ENCODE data around the gene CCNL2. TPM values are rescaled to one million over a fixed set of nuclear protein-coding genes. Genes with fewer than 3 reads are reported as not detected.

Gene CCNL2
- total and polyA plus RNA-seq, 2 experiments from 2014 or later: 115 to 146 TPM

DNA sequence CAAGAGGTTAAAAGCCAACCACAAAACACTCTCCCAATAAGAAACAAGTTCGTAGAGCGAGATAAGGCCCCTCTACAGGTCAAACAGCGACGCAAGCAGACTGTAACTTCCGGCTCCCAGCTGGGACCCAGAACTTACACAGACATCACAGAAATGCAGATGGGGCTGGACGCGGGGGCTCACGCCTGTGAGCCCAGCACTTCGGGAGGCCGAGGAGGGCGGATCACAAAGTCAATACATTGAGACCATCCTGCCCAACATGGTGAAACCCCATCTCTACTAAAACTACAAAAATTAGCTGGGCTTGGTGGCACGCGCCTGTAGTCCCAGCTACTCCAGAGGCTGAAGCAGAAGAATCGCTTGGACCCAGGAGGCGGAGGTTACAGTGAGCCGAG lies 11.1 kb downstream of the CCNL2 start:
- ATAC-seq (no peak), DNase-seq (ENCODE audit: low spot score) (no peak)
- no peak for TF ChIP-seq POLR2AphosphoS5 (IDR thresholded peaks at IDR 0.05; ENCODE audit: low read depth)
- TF ChIP-seq ZNF114 (CRISPR knock-in tag; IDR thresholded peaks at IDR 0.05): no peak
- no peak for TF ChIP-seq EZH2 (IDR thresholded peaks at IDR 0.05; ENCODE audit: low read depth, unreplicated experiment)
- TF ChIP-seq CREB1 (CRISPR knock-in tag; IDR thresholded peaks at IDR 0.05; ENCODE audit: low read depth): no peak
- TF ChIP-seq EZH2phosphoT487 (IDR thresholded peaks at IDR 0.05; ENCODE audit: unreplicated experiment): no peak
- TF ChIP-seq CTCF (conservative IDR thresholded peaks at IDR 0.05; ENCODE audit: low read depth in 2 of 2): no peak
- no peak for TF ChIP-seq ZNF331 (CRISPR knock-in tag; IDR thresholded peaks at IDR 0.05; ENCODE audit: low read depth)
- TF ChIP-seq, protein P1, sequence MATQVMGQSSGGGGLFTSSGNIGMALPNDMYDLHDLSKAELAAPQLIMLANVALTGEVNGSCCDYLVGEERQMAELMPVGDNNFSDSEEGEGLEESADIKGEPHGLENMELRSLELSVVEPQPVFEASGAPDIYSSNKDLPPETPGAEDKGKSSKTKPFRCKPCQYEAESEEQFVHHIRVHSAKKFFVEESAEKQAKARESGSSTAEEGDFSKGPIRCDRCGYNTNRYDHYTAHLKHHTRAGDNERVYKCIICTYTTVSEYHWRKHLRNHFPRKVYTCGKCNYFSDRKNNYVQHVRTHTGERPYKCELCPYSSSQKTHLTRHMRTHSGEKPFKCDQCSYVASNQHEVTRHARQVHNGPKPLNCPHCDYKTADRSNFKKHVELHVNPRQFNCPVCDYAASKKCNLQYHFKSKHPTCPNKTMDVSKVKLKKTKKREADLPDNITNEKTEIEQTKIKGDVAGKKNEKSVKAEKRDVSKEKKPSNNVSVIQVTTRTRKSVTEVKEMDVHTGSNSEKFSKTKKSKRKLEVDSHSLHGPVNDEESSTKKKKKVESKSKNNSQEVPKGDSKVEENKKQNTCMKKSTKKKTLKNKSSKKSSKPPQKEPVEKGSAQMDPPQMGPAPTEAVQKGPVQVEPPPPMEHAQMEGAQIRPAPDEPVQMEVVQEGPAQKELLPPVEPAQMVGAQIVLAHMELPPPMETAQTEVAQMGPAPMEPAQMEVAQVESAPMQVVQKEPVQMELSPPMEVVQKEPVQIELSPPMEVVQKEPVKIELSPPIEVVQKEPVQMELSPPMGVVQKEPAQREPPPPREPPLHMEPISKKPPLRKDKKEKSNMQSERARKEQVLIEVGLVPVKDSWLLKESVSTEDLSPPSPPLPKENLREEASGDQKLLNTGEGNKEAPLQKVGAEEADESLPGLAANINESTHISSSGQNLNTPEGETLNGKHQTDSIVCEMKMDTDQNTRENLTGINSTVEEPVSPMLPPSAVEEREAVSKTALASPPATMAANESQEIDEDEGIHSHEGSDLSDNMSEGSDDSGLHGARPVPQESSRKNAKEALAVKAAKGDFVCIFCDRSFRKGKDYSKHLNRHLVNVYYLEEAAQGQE (IDR thresholded peaks at IDR 0.05; ENCODE audit: unreplicated experiment): no peak
- TF ChIP-seq JUNB (IDR thresholded peaks at IDR 0.05; ENCODE audit: unreplicated experiment): no peak
- TF ChIP-seq ZNF462 (CRISPR knock-in tag; IDR thresholded peaks at IDR 0.05): no peak
- TF ChIP-seq NANOG (IDR thresholded peaks at IDR 0.05; ENCODE audit: borderline replicate concordance): no peak
- TF ChIP-seq, protein P2, sequence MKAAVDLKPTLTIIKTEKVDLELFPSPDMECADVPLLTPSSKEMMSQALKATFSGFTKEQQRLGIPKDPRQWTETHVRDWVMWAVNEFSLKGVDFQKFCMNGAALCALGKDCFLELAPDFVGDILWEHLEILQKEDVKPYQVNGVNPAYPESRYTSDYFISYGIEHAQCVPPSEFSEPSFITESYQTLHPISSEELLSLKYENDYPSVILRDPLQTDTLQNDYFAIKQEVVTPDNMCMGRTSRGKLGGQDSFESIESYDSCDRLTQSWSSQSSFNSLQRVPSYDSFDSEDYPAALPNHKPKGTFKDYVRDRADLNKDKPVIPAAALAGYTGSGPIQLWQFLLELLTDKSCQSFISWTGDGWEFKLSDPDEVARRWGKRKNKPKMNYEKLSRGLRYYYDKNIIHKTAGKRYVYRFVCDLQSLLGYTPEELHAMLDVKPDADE (IDR thresholded peaks at IDR 0.05): no peak
- no peak for TF ChIP-seq STAT1 (IDR thresholded peaks at IDR 0.05; ENCODE audit: unreplicated experiment)
- Histone ChIP-seq H3K4me3 (no peak overlapping the region), H3K36me3 (ENCODE audit: insufficient read depth) (peaks cover 65% of the 10 kb centered on the region), H3K27me3 (ENCODE audit: insufficient read depth) (no peaks in the 10 kb centered on the region), H3K9me2 (ENCODE audit: insufficient read depth) (no peaks in the 10 kb centered on the region), H3K4me2 (no peak overlapping the region), H3K79me2 (replicated peaks; ENCODE audit: insufficient read depth) (peaks cover 11% of the 10 kb centered on the region; the same call in 1 of the 2 replicates), H3K4me1 (ENCODE audit: insufficient read depth) (no peaks in the 10 kb centered on the region), H3K27ac (ENCODE audit: low read depth) (no peak overlapping the region), H2AFZ (no peak overlapping the region), H4K20me1 (replicated peaks; ENCODE audit: insufficient read depth) (peaks cover 12% of the 10 kb centered on the region; the same call in 1 of the 2 replicates), H3F3A (replicated peaks; ENCODE audit: low read depth) (peaks cover 37% of the 10 kb centered on the region)
- Mint-ChIP-seq H3K4me3 (no peak overlapping the region), H3K27ac (no peak overlapping the region), H3K4me1 (no peaks in the 10 kb centered on the region), H3K9me3 (no peaks in the 10 kb centered on the region; the same call in 2 of the 3 replicates), H3K36me3 (ENCODE audit: low read depth) (peaks cover 90% of the 10 kb centered on the region), H3K27me3 (ENCODE audit: insufficient read depth, low read depth, poor library complexity) (peaks cover 6% of the 10 kb centered on the region)
